HG02763 (cell line): ENCODE measurements around the gene CCDC13.

Experiments used
- ATAC-seq: cut with Tn5 transposase; IDR thresholded peaks from one replicate; pipeline ENCODE4 v1.9.1; 2021; ENCODE audit warnings: mild to moderate bottlenecking, moderate library complexity; ENCODE audit not compliant: unreplicated experiment

CCDC13 gene

DNA sequence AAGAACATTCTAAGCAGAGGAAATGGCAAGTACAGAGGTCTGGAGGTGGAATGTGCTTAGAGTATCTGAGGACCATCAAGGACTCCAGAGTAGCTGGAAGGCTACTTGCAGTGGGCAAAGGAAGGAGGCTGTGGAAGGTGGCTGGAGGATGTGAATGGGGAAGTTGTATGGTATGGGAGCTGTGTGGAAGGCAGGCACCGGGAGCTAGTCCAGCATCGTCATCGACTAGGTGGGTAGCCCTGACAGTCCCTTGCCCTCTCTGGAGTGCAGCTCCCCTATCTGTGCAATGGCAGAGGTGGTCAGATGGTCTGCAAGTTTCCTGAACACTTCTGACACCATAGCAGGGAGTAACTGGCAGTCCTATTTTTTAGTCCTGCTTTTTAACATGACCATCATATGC, 19.3 kb downstream of the CCDC13 start:
- no peak for ATAC-seq

DNA sequence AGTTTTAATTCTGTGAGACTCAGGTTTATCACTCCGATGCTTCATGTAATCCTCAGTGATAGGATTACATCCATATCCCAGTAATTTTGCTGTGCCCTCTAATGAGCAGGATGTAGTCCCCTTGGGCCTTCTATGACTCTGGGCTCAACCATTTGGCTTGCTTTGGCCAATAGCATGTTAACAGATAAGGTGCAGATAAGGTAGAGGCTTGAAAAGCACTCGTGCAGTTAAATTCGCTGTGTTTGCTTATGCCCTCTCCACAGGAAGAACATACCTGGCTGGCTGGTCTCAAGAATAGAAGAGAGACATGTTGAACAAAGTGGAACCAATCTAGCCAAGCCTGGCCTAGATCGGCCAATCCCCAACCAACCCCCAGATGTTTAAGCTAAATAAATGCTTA, 20.1 kb downstream of the CCDC13 start:
- ATAC-seq = no peak

GRCh38 chr3:42752441-42752840, 20.6 kb downstream of the CCDC13 start:
- ATAC-seq = no peak

GRCh38 chr3:42751609-42752008, 21.4 kb downstream of the CCDC13 start:
- ATAC-seq = no peak

GRCh38 chr3:42750834-42751233, 22.2 kb downstream of the CCDC13 start:
- ATAC-seq = no peak

- no peak for ATAC-seq
These were observed 23.3 kb downstream of the CCDC13 start for GRCh38 chr3:42749753-42750231.

DNA sequence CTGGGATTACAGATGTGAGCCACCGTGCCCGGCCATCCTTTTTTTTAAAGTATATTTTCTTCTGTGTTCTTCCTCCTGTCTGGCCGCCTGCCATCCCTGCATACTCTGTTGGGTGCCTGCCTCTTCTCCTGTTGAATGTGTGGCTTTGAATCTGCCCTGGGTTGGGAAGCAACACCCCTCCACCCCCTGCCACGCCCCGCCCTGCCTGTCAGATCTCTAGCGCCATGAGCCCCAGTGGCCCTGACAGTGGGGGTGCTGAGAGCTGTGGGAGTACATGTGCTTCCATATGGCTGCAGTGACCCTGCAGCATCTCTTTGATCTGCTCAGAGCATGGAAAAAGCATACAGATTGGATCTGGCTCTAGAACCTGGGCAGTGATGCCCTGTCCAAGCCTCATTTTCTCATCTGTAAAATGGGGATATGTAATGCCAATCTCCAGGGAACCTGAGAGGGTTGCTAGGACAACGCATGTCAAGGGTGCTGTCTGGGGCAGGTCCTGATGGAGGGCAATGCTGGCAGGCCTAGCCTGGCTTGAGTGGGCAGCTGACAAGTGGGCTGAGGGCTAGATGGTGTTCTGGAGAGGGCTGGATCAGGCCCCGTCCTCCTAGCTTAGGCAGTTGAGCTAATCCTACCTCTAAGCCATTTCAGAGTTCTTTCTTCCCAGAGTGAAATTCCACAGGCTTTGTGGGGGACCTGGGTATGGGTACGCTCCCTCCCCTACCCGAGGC, 23.9 kb downstream of the CCDC13 start:
- no peak for ATAC-seq

- no peak for ATAC-seq
These were observed 25.5 kb downstream of the CCDC13 start for GRCh38 chr3:42747581-42747980.

DNA sequence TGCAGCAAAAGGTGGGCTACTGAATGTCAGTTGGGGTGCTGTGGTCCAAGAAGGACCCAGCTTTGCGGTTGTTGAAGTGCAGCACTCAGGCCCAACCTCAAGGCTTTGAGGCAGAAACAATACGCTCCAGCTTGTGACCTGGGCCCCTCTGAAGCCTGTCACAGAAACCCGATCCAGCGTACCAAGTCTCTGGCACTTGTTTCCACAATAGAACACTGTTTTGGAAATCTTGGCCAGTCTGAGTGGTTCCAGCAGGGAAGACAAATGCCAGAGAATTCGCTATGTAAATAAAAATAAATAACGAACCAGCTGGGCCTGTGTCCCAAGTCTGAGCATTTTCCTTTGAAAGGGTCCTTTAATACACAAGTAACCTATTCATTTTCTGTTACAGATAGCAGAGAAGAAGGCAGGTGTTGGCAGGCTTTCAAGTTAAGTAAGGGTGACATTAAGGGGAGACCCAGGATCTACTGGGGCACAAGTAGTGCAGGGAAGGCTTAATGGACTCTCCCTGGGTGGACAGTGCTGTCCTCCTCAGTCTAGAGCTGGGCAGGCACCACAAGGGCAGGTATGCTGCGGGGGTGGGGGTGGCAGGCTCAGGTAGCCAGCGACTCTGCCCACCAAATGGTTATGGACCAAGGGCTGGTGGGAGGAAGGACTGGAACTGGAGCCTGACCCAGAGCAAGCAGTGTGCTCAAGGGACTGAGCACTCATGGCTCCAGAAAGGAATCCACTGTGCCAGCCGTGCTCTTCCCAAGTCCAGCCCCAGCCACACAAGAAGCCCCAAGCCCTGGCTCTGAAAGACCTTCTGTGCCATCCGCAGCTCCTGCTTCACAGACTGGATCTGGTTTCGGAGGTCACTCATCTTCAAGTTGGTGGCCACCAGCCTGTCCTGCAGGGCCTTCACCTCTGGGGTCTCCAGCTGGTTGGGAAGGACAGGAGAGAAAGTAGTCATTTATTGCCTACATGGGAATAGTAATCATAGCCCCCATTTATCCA, 26.3 kb downstream of the CCDC13 start:
- no peak for ATAC-seq

- no peak for ATAC-seq
These were observed 27.1 kb downstream of the CCDC13 start for GRCh38 chr3:42745776-42746454.

GRCh38 chr3:42745291-42745745, 27.7 kb downstream of the CCDC13 start:
- no peak for ATAC-seq

- no peak for ATAC-seq
These were observed 29.7 kb downstream of the CCDC13 start for GRCh38 chr3:42743204-42743995.

DNA sequence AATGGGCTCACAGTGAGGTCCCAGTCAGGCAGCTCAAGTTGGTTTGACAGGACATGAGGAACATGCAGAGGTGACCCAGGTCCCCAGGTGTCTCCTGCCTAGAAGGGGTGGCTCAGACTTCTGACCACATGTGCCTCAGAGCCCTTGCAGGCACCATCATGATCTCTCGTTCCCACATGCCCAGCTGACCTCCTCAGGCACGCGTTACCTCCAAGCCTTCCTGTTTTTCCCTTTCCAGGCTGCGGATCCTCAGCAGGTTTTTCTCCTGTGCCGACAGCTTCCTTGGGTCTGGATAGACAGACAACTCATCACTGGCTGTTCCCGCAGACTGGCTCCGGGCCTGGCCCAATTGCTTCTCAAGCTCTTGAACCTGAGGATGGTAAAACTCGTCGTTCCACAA, 30.4 kb downstream of the CCDC13 start:
- no peak for ATAC-seq

DNA sequence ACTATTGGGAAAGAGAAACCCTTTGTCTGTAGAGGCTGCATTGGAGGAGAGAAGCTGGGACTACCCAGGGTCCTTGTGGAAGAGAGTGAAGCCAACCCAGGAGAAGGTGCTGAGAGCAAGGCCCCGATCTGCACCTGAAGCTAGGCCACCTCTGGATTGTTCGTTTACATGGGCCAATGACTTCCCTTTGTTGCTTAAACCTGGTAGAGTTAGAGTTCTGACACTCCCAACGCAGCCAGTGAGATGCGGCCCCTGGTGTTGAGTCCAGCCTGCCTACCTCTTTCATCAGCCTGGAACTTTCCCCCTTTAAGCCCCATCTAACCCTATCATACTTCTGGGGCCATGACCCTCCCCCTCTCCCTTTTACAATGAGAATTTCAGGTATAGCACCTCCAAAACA, 30.8 kb downstream of the CCDC13 start:
- ATAC-seq = no peak

GRCh38 chr3:42741796-42742195, 31.3 kb downstream of the CCDC13 start:
- ATAC-seq = no peak

- ATAC-seq = no peak
These were observed 33.5 kb downstream of the CCDC13 start for GRCh38 chr3:42739401-42740158.

- no peak for ATAC-seq
These were observed 36.5 kb downstream of the CCDC13 start for GRCh38 chr3:42736531-42736930.

DNA sequence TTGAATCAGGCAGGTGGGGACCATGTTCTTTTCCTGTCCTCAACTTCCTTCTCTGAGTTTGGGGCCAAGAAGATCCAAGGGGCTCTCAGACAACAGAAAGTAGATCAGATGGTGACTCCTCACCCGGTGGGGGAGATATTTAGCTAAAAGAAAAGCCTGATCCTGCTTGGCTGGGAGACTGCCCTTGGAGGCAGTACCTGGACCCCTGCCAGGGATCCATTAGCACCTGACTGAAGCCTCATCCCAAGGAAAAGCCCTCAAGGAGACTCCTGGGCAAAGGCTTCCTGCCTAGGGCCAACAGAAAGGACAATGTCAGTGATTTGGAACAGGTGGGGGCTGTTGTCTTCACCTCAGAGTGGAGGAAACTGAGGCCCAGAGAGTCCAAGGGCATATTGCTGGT, 37.0 kb downstream of the CCDC13 start:
- no peak for ATAC-seq

GRCh38 chr3:42735615-42736014, 37.4 kb downstream of the CCDC13 start:
- no peak for ATAC-seq

- no peak for ATAC-seq
These were observed 38.0 kb downstream of the CCDC13 start for GRCh38 chr3:42735019-42735418.
